Left ventricle myocardium superior (tissue), 1 donor: ENCODE results near the gene GTF3C5. TPM values are rescaled to one million over a fixed set of nuclear protein-coding genes. Genes with fewer than 3 reads are reported as not detected.
A peak's percentile ranks its signal among the peaks of the same experiment; 100 is the strongest.
"Not testable (repeated sequence)": the region's sequence is repeated elsewhere in the genome, so short reads cannot be mapped to it uniquely, and the experiment has no call there.

Experiments used
- ATAC-seq: fragments of 200-7000 bp; cut with Tn5 transposase; one replicate; pipeline ENCODE4 v1.9.1; 2020; ENCODE audit warnings: mild to moderate bottlenecking, moderate library complexity
- DNase-seq: peaks from one replicate; pipeline ENCODE4 v3.0.0-alpha.2; 2020
- intact Hi-C: fragments of 100-400 bp; cut with micrococcal nuclease; formaldehyde crosslinking; loops from one replicate; pipeline ENCODE4 v1.11.0; 2022
- total RNA-seq: library from RNA; stranded (reverse); fragmentation: NEBNext Ultra II Directional; extraction: Animal tissue kit (Norgen Biotek cat#: 25700); gene quantifications from one replicate; pipeline ENCODE4 v1.2.1, GENCODE V29; 2021
- donor health status: DM: no; HTN: yes; CAD: no; lungs with severe emphysema.

The GTF3C5 gene
- total RNA-seq, 1 donor from 2014 or later: 60.8 TPM

GRCh38 chr9:133014696-133015095 lies 16.1 kb upstream of the GTF3C5 start:
- no peak for DNase-seq
- intact Hi-C loops: no loop called here
- no peak for ATAC-seq

DNA sequence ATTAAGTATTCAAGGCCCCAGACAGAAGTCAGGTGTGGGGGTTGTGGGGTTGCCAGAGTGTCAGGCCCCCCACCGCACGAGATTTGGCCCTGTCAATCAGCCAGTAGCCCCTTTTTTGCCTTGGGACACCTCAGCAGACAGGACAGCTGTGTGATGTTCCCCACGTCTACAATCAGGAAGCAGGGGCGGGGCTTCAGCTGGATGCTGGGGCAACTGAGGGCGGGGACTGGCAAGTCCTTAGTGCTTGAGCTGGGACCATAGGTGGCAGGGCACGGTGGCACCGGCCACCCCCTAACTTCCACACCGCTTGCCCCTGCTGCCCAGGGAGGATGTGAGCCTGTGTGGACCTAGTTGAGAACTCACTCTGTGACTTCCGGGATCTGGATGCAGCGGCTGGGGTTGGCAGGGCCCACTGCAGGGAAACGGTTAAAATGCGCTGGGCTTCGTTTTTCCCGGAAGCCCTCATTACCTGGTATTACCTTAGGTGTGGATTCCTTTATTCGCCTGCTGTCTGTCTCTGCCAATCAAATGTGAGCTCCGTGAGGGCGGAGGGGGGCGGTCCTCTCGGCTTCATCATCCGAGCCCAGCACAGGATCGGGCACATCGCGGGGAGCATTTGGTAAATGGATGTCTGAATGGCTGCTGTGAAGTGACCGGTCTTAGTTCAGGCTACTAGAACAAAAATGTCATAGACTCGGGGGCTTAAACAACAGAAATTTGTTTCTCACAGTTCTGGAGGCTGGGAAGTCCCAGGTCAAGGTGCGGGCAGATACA lies 7.5 kb upstream of the GTF3C5 start:
- peak; percentile 16 for ATAC-seq
- intact Hi-C loops: no loop called here
- DNase-seq: no peak

GRCh38 chr9:133026426-133026825 lies 4.4 kb upstream of the GTF3C5 start:
- no peak for ATAC-seq
- intact Hi-C loops: no loop called here

GRCh38 chr9:133027134-133027533 lies 3.7 kb upstream of the GTF3C5 start:
- ATAC-seq (no peak), DNase-seq (no peak)

More at GRCh38 chr9:133026426-133026825, 4.4 kb upstream of the GTF3C5 start:
- no peak for DNase-seq

DNA sequence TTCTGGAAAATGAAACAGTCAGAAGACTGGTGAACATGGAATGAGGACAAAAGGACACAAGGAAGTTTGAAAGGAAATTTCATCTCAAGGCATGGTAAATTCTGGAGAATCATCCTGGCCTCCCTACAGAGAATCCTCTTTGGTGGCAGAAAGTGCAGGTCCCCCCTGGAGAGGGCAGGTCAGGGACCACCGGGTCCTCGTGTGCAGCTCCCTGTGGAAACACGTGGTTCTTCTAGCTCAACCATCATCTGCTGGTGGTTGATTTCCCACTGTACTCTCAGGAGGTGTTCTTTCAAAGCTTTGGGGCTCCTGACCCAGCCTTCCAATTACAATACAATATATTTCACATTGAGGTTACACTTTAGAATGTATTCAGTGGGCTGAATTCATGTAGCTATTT lies 2.6 kb upstream of the GTF3C5 start:
- intact Hi-C loops: no loop called here
- DNase-seq: no peak
- no peak for ATAC-seq

More at GRCh38 chr9:133027134-133027533, 3.7 kb upstream of the GTF3C5 start:
- intact Hi-C loops: no loop called here

DNA sequence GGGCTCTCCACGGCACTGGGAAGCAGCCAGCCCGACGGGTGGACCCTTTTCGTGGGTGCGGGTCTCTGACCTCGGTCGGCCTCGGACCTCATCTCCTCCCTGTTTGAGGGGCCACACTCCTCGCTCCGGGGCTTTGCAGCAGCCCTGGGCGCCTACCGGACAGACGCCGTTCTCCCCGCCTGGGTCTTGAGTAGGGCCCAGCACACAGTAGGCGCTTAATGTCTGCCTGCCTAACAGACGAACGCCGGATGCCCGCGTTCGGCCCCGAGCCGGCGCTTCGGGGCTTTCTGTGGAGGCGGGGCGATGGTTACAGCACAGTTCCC lies 842 bp upstream of the GTF3C5 start:
- intact Hi-C loops: loop anchor here (10.0 kb wide), 1 partner anchor 115 kb away; no protein-coding TSS in a partner anchor
- no peak for DNase-seq
- peak; percentile 6 for ATAC-seq

- DNase-seq (no peak), ATAC-seq (no peak)
- intact Hi-C loops: loop anchor here (10.0 kb wide), 1 partner anchor 114 kb away; no protein-coding TSS in a partner anchor
These were observed 279 bp downstream of the GTF3C5 start for GRCh38 chr9:133031130-133031422.

DNA sequence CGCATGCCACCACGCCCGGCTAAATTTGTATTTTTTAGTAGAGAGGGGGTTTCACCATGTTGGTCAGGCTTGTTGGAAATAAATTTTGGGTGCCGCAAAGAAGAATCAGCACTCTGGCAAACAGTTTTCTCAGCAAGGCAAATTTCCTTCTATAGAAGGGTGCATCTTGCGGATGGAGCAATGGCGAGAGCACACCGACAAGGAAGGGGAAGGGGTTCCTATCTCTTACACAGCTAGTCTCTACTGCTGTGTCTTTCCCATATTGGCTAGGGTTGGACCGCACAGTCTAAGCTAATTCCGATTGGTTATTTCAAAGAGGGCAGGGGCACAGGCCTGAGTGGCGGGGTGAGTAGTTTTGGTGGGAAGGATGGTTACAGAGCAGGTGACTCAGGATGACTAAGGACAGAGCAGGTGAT lies 707 bp downstream of the GTF3C5 start:
- DNase-seq: no peak
- ATAC-seq: no peak
- intact Hi-C loops: loop anchor here (10.0 kb wide), 1 partner anchor 113 kb away; no protein-coding TSS in a partner anchor

DNA sequence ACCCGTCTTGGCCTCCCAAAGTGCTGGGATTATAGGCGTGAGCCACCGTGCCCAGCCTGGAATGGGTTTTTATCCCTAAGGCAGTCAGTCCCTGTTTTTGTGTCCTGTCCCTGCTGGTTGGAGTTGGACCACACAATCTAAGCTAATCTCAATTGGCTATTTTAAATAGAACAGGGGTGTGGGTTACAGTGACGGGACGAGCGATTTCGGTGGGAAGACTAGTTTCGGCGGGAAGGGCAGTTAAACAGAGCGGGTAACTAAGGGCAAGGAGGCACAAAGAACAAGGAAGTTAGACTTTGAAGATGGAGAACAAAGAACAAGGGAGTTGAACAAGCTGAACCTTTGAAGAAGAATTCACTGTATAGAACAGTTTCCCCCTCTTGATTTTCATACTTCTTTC lies 1.4 kb downstream of the GTF3C5 start:
- DNase-seq: no peak
- intact Hi-C loops: loop anchor here (10.0 kb wide), 1 partner anchor 113 kb away; no protein-coding TSS in a partner anchor
- no peak for ATAC-seq

- no peak for ATAC-seq
These were observed 4.9 kb downstream of the GTF3C5 start for GRCh38 chr9:133035669-133036068.

GRCh38 chr9:133037775-133038515 lies 7.1 kb downstream of the GTF3C5 start:
- intact Hi-C loops: loop anchor here (10.0 kb wide), 1 partner anchor 107 kb away; no protein-coding TSS in a partner anchor
- no peak for ATAC-seq
- no peak for DNase-seq

More at GRCh38 chr9:133035669-133036068, 4.9 kb downstream of the GTF3C5 start:
- intact Hi-C loops: loop anchor here (10.0 kb wide), 1 partner anchor 109 kb away; no protein-coding TSS in a partner anchor
- no peak for DNase-seq

DNA sequence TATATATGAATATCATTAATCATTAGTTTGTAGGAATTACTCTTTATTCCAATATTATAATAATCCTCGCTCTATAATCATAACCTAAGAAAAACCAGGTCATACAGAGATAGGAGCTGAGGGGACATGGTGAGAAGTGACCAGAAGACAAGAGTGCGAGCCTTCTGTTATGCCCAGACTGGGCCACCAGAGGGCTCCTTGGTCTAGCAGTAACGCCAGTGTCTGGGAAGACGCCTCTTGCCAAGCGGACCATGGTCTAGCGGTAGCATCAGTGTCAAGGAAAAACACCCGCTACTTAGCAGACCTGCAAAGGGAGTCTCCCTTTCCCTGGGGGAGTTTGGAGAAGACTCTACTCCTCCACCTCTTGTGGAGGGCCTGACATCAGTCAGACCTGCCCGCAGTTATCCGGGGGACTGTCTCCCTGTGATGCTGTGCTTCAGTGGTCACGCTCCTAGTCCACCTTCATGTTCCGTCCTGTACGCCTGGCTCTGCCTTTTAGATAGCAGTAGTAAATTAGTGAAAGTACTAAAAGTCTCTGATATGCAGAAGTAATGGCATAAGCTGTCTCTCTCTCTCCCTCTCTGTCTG lies 10.2 kb downstream of the GTF3C5 start:
- ATAC-seq, intact Hi-C loops: not testable (repeated sequence)
- peak; percentile 72 for DNase-seq

- intact Hi-C loops: no loop called here
These were observed 11.2 kb downstream of the GTF3C5 start for GRCh38 chr9:133041958-133042357.

DNA sequence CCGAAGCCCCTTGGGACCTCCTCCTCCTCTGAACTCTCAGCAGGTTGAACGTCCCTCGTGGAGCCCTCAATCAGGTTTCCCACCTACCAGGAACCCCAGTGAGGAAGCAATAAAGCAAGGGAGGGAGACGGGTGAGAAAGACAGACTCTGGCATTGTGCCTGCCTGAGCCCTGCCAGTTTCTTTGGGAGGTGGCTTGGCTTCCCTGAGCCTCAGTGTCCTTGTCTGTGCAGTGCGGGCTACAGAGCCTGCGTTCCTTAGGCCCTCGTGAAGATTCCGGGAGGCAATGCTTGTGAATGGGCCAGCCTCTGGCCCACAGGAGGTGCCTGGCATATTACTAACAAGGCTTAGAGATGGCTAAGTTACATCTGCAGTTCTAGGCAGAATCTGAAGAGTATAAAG lies 11.9 kb downstream of the GTF3C5 start:
- DNase-seq (no peak), ATAC-seq (no peak)
- intact Hi-C loops: no loop called here

More at GRCh38 chr9:133041958-133042357, 11.2 kb downstream of the GTF3C5 start:
- ATAC-seq (no peak), DNase-seq (peak; percentile 15)

- intact Hi-C loops: no loop called here
- ATAC-seq: no peak
- no peak for DNase-seq
These were observed 12.7 kb downstream of the GTF3C5 start for GRCh38 chr9:133043449-133044035.

DNA sequence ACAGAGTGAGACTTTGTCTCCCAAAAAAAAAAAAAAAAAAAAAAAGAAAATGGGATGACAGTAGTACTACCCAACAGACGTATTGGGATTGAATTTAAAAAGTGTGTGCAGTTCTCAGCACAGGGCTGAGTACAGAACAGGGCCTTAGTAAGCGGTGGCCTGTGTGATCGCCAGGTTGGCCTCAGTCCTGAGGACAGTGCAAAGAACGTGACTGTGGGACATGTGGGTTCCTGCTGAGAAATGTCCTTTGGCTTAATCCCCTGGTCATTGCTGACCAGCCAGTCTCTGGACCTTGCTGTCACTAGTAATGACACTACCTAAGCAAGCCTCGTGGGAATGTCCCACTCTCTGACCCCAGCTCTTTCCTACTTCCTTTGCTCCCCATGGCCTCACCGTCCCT lies 13.3 kb downstream of the GTF3C5 start:
- ATAC-seq: no peak
- no peak for DNase-seq
- intact Hi-C loops: no loop called here

- DNase-seq: peak; percentile 4
- ATAC-seq: no peak
- intact Hi-C loops: no loop called here
These were observed 13.9 kb downstream of the GTF3C5 start for GRCh38 chr9:133044661-133045060.

GRCh38 chr9:133045132-133045531 lies 14.3 kb downstream of the GTF3C5 start:
- ATAC-seq (no peak), DNase-seq (peak; percentile 22)
- intact Hi-C loops: no loop called here

- intact Hi-C loops: no loop called here
- no peak for DNase-seq
- no peak for ATAC-seq
These were observed 15.6 kb downstream of the GTF3C5 start for GRCh38 chr9:133046196-133046899.
